Measurements from ENCODE around the gene KIAA1755.

Gene KIAA1755

DNA sequence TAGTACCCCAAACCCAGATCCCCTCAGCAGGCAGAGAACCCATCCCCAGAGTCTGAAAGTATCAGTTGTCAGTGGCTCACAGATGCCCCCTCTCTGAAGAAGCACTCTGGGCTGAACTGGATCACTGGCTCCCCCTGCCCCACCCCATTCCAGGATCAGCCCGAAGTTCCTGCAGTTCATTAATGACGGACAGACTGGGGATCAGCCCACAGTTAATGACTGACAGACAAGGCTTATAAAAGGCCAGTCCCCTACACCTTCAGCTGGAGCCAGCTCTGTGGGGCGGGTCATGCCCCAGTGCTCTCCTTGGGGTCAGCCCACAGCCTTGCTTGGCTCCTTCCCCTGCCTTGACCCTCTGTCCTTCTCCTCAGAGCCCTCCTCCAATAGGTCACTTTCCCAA lies 21.7 kb downstream of the KIAA1755 start:
- DNase-seq = no peak

DNA sequence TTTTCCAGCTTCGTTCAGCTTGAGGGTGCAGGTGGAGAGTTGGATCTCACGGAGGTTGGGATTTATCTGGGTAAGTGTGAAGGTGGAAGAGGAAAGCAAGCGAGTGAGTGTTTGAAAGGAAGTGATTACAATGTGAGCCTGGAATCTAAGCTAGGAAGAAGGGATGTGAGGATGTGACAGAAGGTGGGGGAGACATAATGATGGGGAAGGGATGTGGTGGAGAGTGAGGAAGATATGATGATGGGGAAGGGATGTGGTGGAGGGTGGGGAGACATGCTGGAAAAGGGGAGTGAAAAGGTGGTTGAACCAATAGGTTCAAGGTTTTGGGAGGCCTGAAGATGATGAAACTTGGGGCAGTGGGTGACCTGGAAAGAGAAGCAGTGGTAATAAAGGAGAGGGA lies 23.2 kb downstream of the KIAA1755 start:
- DNase-seq = no peak

DNA sequence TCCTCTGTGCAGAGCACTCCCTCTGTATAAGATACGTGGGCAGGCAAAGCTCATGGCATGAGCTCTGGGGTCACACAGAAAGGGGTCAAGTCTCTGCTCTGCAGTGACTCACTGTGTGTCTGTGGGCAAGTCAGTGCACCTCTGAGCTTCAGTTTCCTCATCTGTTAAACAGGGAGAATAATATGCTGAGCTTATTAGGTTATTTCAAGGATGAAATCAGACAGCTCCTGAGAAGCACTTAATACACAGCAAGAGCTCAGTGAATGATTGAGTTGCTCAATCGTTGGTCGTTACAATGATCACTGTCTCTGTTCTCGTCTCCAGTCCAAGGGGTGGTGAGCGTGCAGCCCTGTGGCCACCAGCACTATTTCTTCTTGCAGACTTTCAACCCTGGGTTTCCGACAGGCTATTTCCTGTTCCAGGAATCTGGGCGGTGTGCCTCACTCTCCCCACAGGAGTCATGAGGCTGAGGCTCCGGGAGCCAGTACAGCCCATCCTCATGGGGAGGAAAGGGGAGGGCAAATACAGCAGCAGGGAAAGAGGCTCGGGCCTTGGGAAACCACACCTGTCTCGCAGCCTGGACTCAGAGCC lies 28.9 kb downstream of the KIAA1755 start:
- no peak for DNase-seq

DNA sequence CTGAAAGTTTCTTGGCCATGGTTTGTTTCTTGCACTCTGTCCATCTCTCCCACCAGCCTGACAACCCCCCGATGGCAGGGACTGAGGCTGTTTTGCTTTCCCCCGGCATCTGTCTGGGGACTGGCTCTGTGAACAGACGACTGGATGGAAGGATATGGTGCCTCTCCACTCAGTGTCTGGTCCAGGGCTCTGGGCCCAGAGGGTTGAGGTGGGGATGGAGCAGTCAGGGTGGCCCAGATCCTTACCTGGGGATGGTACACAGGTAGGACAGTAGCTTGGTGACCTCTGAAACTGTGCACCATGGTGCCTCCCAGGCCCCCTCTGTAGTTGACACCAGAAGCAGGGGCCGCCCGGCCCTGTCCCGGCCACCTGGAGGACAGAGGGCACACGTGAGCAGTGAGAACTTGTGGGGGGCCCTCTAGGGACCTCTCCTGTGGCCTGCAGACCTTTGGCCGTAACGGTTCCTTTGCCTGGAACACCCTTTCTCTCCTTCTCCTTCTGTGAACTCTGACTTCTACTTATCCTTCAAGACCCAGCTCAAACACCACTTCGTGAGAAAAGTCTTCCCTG lies 29.5 kb downstream of the KIAA1755 start:
- DNase-seq = no peak

DNA sequence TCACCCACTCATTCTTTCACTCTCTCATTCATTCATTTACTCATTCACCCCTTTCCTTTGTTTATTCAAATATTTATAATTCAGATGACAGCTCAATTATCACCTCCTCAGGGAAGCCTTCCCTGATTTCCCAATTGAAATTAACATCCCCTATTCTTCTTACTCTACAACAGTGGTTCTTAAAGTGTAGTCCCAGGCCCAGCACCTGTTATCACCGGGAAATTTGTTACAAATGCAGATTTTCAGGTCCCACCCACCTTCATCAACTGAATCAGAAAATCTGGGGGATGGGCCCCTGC lies 30.3 kb downstream of the KIAA1755 start:
- DNase-seq = no peak

DNA sequence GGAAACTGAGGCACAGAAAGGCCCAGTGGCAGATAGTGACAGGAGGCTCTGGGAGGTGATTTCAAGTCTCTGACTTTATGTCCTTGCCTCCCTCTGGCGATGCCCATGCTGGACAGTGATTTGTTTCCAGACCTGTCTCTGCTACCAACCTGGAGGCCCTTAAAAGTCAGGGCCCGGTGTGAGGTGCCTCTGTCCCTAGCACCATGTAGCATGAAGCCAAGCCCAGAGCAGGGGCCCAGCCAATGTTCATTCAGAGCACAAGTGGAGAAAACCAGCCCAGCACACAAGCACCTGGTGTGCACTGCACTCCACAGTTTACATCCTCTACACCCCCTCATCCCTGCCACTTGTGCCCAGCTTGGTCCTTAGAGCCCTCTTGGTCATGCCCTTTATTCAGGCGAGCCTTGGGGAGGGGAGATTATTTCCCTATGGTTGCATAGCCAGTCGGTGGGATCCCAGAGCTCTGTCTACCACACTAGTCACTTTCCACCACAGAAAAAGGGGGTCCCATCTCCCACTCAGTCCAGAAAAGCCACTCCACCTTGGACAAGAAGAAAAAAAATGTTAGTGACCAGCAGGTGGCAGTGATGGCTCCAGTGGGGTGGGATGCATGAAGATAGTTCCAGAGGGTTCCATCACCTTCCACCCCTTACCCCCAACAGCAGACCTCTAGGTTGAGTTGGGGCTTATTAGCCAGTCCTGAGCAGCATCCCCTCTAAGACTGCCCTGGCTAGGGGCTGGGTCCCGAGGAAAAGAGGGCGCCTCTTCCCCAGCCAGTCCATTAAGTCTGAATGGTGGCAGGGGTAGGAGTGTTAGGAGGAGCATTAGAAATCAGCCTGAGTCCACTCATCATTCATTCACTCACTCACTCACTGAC lies 30.9 kb downstream of the KIAA1755 start:
- peak; percentile 21 for DNase-seq

DNA sequence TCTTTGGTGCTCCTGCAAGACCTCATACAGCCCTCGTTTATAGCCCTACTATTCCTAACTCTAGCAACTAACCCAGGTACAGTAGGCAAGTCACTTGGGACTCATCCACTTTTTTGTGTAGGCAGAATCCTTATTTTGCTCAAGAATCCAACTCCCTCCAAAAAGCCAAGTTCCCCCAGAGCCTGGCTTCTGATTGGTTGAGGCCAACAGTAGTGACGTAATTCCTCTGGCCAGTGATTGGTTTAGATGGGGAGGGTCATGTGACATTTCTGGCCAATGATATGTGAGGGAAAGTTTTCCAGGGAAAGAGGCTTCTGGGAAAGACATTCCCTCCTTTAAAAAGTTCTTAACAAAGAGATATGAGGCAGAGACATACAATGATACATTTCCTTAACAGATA lies 32.1 kb downstream of the KIAA1755 start:
- DNase-seq = no peak

DNA sequence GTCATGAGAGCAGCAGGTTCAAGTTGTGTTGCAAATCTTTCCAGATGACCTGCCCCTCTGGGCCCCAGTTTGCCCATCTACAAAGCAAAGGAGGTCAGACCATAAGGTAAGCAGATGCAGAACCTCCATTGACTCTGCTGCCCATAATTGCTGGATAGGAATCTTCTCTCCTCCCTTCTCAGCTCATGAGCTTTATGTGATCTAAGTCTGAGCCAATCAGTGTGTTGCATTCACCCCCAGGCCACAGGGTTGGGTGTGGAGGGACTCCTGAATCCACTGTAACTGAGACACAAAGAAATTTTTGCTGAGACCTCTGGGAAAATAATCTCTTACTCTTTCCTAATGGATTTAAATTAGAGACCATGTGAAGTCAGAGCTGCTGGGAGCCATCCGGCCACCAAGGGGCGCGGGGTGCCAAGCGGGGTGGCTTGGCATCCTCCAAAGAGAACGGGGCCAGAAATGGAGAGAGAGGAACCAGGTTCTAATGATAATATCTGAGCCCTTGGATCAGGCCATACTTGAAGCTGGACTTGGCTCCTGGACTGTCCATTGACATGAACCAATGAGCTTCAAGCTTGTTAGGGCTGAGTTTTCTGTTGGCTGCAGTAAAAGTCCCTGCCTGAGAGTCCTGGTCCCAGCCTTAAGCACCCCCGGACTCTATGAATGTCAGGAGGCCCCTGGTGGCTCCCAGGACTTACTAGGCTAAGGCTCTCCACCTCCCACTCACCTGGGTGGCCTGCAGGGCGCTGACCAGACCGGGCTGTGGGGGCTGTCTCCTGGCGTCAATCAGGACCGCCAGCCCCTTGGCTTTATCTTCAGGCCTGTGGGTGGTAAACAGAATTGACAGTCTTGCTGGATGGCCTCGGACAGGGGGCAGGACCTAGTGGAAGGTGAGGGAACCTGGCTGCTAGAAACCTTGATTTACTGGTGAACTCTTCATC lies 32.8 kb downstream of the KIAA1755 start:
- no peak for DNase-seq

DNA sequence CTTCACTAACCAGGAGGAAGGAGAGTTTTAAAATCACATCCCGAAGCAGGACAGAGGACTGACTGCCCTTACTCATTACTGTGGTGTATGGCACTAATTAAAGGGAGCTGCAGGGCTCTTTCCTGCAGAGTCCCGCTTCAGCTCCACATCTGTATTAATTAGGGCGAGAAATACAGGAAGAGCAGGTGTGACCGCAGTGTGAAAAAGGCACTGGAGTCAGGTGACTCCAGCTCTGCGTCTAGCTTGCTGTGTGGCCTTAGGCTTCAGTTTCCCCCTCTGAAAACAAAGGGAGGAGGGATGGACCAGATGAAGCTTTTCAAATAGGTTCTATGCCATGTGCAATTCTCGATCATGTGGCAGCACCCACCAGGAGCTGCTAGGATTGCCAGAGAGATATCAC lies 34.0 kb downstream of the KIAA1755 start:
- DNase-seq = peak; percentile 58

DNA sequence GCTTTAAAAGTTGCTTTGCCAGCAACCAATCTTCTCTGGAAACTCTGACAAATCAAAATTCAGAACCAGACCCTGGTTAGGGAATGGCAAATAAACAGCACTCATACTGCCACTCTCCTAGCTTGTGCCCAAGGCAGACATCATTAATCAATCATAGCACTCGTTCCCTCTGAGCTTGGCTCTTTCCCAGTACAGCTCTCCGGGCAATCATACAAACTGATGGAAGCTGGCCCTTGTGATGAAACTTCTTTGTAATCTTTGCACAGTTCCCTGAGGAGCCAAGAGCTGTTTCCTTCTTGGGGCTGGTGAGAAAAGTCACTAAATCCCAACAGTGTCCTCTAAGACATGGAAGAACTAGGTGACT lies 34.7 kb downstream of the KIAA1755 start:
- DNase-seq = no peak

DNA sequence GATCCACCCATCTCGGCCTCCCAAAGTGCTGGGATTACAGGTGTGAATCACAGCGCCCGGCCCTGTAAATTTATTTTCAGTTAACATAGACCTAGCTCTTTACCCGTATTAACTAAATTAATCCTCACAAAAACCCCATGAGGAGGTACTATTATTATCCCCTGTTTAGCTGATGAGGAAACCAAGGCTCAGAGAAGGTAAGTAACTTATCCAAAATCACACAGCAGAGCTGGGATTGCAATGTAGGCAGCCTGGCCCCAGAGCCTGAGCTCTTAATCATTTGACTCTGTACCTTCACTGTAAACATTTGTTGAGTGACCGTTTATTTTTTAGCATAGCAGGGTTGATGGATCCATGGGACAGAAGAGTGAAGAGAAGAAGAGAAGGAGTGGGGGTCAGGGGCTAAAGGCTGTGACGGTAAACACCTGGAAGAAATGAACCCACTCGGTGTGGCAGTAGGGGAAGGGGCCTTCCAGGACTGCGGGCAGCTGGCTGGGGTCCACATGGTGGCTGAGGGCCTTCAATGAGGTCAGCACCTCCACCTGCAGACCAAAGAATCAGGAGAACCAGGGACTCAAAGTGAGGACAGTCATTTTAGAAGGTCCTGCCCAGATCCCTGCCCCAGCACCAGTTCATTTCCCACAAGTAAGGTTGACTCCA lies 35.2 kb downstream of the KIAA1755 start:
- DNase-seq = no peak

DNA sequence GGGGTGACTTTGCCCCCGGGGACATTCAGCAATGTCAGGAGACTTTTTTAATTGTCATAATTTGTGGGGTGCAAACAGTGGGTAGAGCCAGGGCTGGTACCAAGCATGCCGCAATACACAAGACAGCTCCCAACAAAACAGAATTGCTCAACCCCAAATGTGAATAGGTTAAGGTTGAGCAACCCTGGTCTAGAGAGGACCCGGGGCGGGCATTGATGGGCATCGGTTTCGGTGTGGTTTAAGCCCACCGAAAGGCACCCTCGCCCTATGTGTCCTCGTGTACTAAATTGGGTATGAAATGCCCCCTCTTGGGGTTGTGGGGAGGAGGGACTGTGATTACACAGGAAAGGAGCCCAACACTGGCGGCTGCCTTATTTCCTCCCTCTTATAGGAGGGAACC lies 36.0 kb downstream of the KIAA1755 start:
- no peak for DNase-seq

DNA sequence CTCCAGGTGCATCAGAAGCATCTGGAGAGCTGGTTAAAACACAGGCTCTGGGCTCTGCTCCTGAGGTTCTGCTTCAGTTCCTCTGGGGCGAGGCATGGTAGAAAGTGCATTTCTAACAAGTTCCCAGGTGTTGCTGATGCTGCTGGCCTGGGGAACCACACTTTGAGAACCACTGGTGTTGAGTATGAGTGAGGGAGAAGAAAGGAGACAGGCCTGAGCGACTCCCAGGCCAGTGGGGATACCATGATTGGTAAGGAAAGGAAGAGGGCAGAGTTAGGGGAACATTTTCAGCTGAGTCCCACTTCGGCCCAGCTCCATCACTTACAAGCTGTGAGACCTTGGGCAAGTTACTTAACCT lies 36.8 kb downstream of the KIAA1755 start:
- DNase-seq = no peak

DNA sequence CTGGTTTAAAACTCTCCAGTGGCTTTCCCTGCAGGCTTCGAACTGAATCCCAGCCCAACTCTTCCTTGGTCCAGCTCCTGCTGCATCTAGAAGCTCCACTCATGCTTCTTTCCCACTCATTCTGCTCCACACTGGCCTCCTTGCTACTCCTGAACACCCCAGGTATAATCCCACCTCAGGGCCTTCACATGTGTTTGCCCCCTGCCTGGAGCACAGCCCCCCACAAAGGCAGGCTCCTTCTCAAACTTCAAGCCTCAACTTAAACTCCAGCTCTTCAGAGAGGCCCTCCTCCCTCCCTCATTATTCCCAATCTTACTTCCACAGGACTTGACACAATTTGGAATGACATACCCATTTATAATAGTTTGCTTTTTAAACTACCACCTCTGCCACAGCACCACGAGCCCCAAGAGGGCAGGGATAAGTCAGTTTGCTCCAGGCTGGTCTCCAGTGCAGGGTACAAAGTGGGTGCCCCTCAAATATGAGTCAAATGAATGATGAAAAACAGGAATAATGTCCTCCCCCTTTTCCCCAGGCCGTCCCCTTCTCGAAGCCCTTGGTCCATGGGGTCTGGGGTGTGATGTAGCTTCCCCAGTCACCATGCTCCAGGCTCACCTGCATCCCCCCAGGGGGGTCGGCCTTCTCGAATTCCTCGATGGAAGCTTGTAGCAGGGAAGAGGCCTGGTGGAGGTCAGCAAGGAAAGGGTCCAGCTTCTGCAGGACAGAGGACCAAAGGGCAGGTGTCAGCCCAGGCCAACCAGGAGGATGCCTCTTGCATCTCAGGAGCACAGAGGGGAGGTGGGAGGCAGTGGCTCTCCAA lies 37.4 kb downstream of the KIAA1755 start:
- no peak for DNase-seq

DNA sequence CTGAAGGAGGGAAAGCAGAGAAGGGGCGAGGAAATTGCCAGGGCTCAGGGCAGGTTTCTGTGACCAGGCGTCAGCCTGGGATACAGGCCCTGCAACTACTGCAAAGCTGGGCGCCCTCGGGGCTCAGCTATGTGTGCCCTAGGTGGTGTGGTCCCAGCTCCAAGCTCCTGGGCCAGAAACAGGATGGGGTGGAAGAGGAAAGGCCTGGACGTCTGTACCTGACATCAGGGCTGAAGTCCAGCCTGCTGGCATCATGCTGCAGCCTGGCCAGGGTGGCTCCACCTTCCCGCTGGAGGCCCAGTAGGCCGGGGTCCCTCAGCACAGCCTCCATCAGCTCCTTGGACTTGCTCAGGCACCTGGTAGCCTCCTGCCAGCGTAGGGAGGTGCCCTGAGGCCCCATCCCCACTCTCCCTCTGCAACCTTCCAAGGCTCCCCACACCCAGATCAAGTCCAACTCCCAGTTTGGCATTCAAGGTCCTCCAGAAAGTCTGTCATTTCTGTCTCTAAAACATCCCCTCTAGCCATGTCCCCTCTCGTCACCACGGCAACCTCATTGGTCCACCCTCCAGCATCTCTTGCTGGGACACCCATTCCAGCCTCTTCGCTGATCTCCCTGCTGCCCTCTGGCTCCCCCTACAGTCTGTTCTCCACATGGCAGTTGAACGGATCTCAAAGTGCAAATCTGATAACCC lies 38.2 kb downstream of the KIAA1755 start:
- peak; percentile 52 for DNase-seq

DNA sequence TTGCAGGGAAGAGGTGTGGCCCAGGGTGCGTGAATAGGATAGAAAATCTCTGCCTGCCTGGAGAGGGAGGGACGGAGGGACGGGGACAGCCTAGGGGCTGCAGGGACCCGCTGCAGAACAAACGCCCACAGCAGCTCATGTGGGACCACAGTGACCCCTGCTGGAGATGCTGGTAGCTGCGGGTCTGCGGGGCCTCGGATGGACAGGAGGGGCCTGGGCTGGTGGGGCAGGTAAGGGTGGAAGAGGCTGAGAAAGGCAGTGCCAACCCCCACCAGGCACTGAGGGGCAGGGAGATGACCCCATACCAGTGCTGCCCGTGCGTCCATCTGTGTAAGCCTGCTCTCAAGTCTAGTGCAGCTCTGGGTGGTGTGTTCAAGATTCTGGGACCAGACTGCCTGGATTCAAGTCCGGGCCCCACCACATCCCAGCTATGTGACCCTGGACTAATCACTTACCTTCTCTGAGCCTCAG lies 39.4 kb downstream of the KIAA1755 start:
- DNase-seq = peak; percentile 69

DNA sequence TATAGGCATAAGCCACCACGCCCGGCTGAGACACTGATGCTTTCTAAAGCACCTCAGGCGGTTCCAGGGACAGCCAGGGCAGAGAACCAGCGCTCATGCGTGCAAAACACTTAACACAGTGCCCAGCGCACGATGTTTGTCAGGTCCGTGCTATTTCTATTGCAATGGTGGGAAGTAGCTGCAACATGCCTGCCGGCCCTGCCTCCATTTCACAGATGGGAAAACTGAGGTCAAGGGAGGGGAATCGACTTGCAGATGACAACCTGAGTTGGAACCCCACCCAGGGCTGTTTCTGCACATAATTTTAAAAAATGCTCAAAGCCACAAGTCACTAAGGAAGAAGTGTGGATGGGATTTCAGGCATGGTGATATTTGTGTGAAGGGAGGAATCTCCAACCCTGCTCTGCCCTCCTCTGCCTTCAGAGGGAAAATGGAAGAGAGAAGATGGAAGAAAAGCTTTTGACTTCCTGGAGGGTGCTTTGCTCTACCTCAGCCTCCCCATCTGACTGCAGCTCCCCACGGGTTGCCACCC lies 39.9 kb downstream of the KIAA1755 start:
- DNase-seq = no peak

DNA sequence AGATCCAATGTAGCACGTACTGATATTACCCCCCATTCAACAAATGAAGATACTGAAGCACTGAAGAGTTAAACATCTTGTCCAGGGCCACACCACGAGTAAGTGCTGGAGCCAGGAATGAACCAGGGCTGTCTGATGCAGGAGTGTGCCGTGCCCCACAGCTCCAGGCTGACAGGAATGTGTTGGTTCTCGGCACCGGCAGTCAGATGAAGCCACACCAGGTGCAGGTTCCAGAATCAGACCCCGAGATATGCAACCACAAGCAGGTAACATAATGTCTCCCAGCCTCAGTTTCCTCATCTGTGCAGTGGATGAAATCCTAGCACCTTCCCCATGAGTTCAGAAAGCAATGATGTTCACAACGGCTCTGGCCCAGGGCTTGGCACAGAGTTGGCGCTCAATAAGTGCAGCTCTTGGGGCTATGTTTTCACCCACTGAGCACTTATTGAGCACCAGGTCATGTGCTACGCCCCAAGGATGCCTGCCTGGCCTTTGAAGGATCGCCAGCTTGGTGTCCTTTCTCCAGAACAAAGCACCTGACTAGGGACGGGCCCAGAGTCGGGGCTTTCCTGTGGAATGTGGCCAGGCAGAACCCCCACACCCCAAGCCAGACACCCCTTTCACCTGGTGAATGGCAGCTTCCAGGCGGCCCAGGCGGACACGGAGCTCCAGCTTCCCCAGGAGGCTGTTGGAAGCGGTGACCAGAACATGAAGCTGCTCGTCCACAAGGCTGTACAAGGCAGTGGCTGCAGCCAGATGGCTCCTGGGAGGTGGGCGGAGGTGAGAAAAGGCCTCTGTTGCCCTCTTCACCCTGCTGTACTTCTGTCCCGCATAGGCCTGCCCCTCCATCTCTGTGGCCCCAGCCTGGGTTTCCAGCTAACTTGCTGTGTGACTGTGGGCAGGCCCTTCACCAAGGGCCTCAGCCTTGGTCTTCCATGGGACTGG lies 41.3 kb downstream of the KIAA1755 start:
- no peak for DNase-seq

DNA sequence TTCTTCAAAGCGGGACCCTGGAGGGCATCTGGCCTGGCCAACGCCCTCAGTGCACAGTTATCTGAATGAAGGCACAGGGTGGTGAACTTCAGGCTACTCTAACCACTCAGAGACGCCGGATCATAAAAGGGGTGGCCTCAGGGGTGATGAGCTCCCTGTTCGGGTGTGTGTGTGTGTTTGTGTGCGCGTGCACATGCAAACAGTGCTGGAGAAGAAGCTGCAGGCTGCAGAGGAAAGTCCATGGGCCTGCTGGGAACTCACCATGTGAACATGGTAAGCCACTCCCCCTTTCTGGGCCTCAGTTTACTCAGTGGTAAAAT lies 42.0 kb downstream of the KIAA1755 start:
- DNase-seq = no peak

Measured in NCI-H146 (cell line).